Measurements from ENCODE around the gene ARHGAP44. TPM values are rescaled to one million over a fixed set of nuclear protein-coding genes. Genes with fewer than 3 reads are reported as not detected.

Gene ARHGAP44
- total RNA-seq, 6 donors from 2014 or later = 36.3 to 56.4 (median 41.8) TPM

GRCh38 chr17:13003927-13004326 lies 214.6 kb downstream of the ARHGAP44 start:
- DNase-seq = no peak
- peaks cover 12 to 96% (median 87%) of the 10 kb centered on the region in 4 donors for H3K36me3 ChIP-seq
- ATAC-seq (ENCODE audit: low FRiP score in 2 of 2) = no peak
- TF ChIP-seq, protein P1, sequence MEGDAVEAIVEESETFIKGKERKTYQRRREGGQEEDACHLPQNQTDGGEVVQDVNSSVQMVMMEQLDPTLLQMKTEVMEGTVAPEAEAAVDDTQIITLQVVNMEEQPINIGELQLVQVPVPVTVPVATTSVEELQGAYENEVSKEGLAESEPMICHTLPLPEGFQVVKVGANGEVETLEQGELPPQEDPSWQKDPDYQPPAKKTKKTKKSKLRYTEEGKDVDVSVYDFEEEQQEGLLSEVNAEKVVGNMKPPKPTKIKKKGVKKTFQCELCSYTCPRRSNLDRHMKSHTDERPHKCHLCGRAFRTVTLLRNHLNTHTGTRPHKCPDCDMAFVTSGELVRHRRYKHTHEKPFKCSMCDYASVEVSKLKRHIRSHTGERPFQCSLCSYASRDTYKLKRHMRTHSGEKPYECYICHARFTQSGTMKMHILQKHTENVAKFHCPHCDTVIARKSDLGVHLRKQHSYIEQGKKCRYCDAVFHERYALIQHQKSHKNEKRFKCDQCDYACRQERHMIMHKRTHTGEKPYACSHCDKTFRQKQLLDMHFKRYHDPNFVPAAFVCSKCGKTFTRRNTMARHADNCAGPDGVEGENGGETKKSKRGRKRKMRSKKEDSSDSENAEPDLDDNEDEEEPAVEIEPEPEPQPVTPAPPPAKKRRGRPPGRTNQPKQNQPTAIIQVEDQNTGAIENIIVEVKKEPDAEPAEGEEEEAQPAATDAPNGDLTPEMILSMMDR (IDR thresholded peaks at IDR 0.05) = no peak
- TF ChIP-seq POLR2A (IDR thresholded peaks at IDR 0.05) = no peak
- TF ChIP-seq EP300 (IDR thresholded peaks at IDR 0.05) = no peak
- no peak for TF ChIP-seq POLR2AphosphoS5 (IDR thresholded peaks at IDR 0.05)
- H3K27ac ChIP-seq = no peak overlapping the region
- H3K27me3 ChIP-seq = no peaks in the 10 kb centered on the region
- no peak overlapping the region for H3K4me3 ChIP-seq
- 90 to 94% methylated on average over 6 of the region's 6 CpGs for WGBS, 2 donors
- no peaks in the 10 kb centered on the region for H3K9me3 ChIP-seq
- H3K4me1 ChIP-seq = peaks cover 0 to 15% (median 2%) of the 10 kb centered on the region in 4 donors

- ATAC-seq (ENCODE audit: low FRiP score in 2 of 2) = no peak
- no peak for DNase-seq
- Histone ChIP-seq H3K36me3 (peaks cover 12 to 96% (median 84%) of the 10 kb centered on the region in 4 donors), H3K4me3 (no peak overlapping the region), H3K9me3 (no peaks in the 10 kb centered on the region), H3K27ac (no peak overlapping the region), H3K27me3 (no peaks in the 10 kb centered on the region), H3K4me1 (peaks cover 0 to 15% (median 2%) of the 10 kb centered on the region in 4 donors)
- TF ChIP-seq, protein P1 (IDR thresholded peaks at IDR 0.05) = no peak
- no peak for TF ChIP-seq POLR2A (IDR thresholded peaks at IDR 0.05)
- TF ChIP-seq EP300 (IDR thresholded peaks at IDR 0.05) = no peak
- no peak for TF ChIP-seq POLR2AphosphoS5 (IDR thresholded peaks at IDR 0.05)
- WGBS, 2 donors = 87 to 90% methylated on average over 4 of the region's 4 CpGs
Observed at GRCh38 chr17:13004336-13004735, 215.0 kb downstream of the ARHGAP44 start.

GRCh38 chr17:13005530-13005929 lies 216.2 kb downstream of the ARHGAP44 start:
- no peaks in the 10 kb centered on the region for H3K27me3 ChIP-seq
- 96 to 97% methylated on average over 5 to 6 of the region's 6 CpGs for WGBS, 2 donors
- H3K36me3 ChIP-seq = peaks cover 12 to 96% (median 81%) of the 10 kb centered on the region in 4 donors
- DNase-seq = no peak
- ATAC-seq (ENCODE audit: low FRiP score in 2 of 2) = no peak
- no peak overlapping the region for H3K27ac ChIP-seq
- no peak overlapping the region for H3K4me3 ChIP-seq
- no peak for TF ChIP-seq POLR2AphosphoS5 (IDR thresholded peaks at IDR 0.05)
- no peaks in the 10 kb centered on the region for H3K9me3 ChIP-seq
- H3K4me1 ChIP-seq = peaks cover 0 to 15% (median 2%) of the 10 kb centered on the region in 4 donors

DNA sequence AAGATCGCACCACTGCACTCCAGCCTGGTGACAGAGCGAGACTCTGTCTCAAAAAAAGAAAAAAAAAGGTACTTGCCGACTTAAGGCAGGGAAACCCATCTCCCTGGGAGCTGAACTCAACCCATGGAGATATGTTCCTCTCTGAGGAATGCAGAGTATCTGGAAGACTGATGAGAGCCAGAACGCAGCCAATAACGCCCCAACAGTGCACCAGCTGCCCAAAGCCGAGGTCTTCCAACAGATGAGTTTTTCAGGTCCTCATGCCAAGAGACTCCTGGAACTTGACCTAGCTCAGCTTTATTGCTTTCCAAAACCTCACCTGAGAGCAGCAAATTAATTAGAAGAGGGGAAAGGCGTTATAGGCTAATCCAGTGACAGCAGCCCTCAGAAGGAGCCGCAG lies 219.2 kb downstream of the ARHGAP44 start:
- 94 to 96% methylated on average over 8 of the region's 8 CpGs for WGBS, 2 donors
- Histone ChIP-seq H3K9me3 (no peaks in the 10 kb centered on the region), H3K4me3 (no peak overlapping the region), H3K36me3 (peaks cover 19 to 98% (median 84%) of the 10 kb centered on the region in 4 donors), H3K4me1 (no peaks in the 10 kb centered on the region), H3K27ac (no peak overlapping the region), H3K27me3 (no peaks in the 10 kb centered on the region)
- DNase-seq (no peak), ATAC-seq (ENCODE audit: low FRiP score in 2 of 2) (no peak)
- TF ChIP-seq, protein P1 (IDR thresholded peaks at IDR 0.05) = no peak
- TF ChIP-seq POLR2A (IDR thresholded peaks at IDR 0.05) (no peak), EP300 (IDR thresholded peaks at IDR 0.05) (no peak), POLR2AphosphoS5 (IDR thresholded peaks at IDR 0.05) (no peak)

DNA sequence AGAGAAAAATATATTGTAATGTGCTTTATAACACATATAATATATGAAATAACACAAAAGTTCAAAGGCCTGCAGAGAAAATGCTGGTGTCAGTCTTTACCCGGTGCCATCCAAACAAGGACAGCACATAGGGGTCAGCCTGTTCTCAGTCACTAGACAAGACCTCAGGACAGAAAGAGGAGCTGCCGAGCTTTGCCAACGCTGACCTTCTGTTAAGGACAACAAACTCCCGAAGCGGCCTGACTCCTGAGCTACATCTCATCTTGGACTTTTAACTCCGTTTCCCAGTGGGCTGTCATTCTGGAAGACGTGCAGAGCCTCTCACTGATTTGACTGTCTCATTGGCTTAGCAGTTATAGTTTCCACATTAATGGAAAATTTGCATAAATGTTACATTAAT lies 221.7 kb downstream of the ARHGAP44 start:
- WGBS, 2 donors = 95% methylated on average over 7 of the region's 7 CpGs
- TF ChIP-seq EP300 (IDR thresholded peaks at IDR 0.05) = no peak
- Histone ChIP-seq H3K4me3 (no peak overlapping the region), H3K27ac (no peak overlapping the region), H3K36me3 (peaks cover 32 to 98% (median 82%) of the 10 kb centered on the region in 4 donors), H3K4me1 (peaks cover 0 to 4% (median 0%) of the 10 kb centered on the region in 4 donors), H3K27me3 (no peaks in the 10 kb centered on the region), H3K9me3 (no peaks in the 10 kb centered on the region)
- no peak for ATAC-seq (ENCODE audit: low FRiP score in 2 of 2)
- DNase-seq = no peak

GRCh38 chr17:13014801-13015200 lies 225.5 kb downstream of the ARHGAP44 start:
- ATAC-seq (ENCODE audit: low FRiP score in 2 of 2) (no peak), DNase-seq (no peak)
- Histone ChIP-seq H3K4me1 (peaks cover 6 to 23% (median 13%) of the 10 kb centered on the region in 4 donors), H3K36me3 (peaks cover 30 to 63% (median 59%) of the 10 kb centered on the region in 4 donors), H3K27ac (no peak overlapping the region), H3K9me3 (no peaks in the 10 kb centered on the region), H3K4me3 (no peak overlapping the region), H3K27me3 (no peaks in the 10 kb centered on the region)
- TF ChIP-seq EP300 (IDR thresholded peaks at IDR 0.05) = no peak
- TF ChIP-seq POLR2AphosphoS5 (IDR thresholded peaks at IDR 0.05) = no peak
- TF ChIP-seq POLR2A (IDR thresholded peaks at IDR 0.05) = no peak
- TF ChIP-seq, protein P1 (IDR thresholded peaks at IDR 0.05) = no peak
- 92 to 96% methylated on average over 7 of the region's 7 CpGs for WGBS, 2 donors
